Measurements from ENCODE around the gene CYSTM1.
"Not testable (repeated sequence)": the region's sequence is repeated elsewhere in the genome, so short reads cannot be mapped to it uniquely, and the experiment has no call there.

CYSTM1 gene

GRCh38 chr5:140153905-140154304 is 21.1 kb upstream of the CYSTM1 start:
- H3K4me1 ChIP-seq (ENCODE audit: insufficient read depth, low read length, severe bottlenecking): peaks cover 4% of the 10 kb centered on the region
- no peaks in the 10 kb centered on the region for H3K9me3 ChIP-seq (ENCODE audit: low read length)
- no peaks in the 10 kb centered on the region for H3K36me3 ChIP-seq (ENCODE audit: insufficient read depth, low read length)
- no peak overlapping the region for H2AFZ ChIP-seq (ENCODE audit: low read length)
- no peaks in the 10 kb centered on the region for H3K9me2 ChIP-seq (ENCODE audit: low read depth, low read length)
- H3K27me3 ChIP-seq (ENCODE audit: insufficient read depth, low read length): no peaks in the 10 kb centered on the region
- no peaks in the 10 kb centered on the region for H3F3A ChIP-seq (ENCODE audit: insufficient read depth, low read length)
- H4K20me1 ChIP-seq (ENCODE audit: insufficient read depth, low read length): no peaks in the 10 kb centered on the region
- H3K79me2 ChIP-seq (ENCODE audit: insufficient read depth, low read length): no peaks in the 10 kb centered on the region
- H3K4me3 ChIP-seq (ENCODE audit: low read depth, low read length, poor library complexity, severe bottlenecking): no peak overlapping the region
- no peak overlapping the region for H3K4me2 ChIP-seq (ENCODE audit: low read length)
- TF ChIP-seq EZH2 (IDR thresholded peaks at IDR 0.05; ENCODE audit: borderline replicate concordance, low read length) (no peak), CTCF (IDR thresholded peaks at IDR 0.05; ENCODE audit: low read length) (no peak)
- H3K27ac ChIP-seq (ENCODE audit: low read depth, low read length, poor library complexity, severe bottlenecking): no peak overlapping the region
- H3K9ac ChIP-seq (ENCODE audit: low read length): no peak overlapping the region

GRCh38 chr5:140154710-140155381 is 20.1 kb upstream of the CYSTM1 start:
- not testable (repeated sequence) for H3K9me3 ChIP-seq (ENCODE audit: low read length); H2AFZ ChIP-seq (ENCODE audit: low read length); H3K9me2 ChIP-seq (ENCODE audit: low read depth, low read length); H3F3A ChIP-seq (ENCODE audit: insufficient read depth, low read length); H3K27ac ChIP-seq (ENCODE audit: low read depth, low read length, poor library complexity, severe bottlenecking); H3K36me3 ChIP-seq (ENCODE audit: insufficient read depth, low read length); H3K79me2 ChIP-seq (ENCODE audit: insufficient read depth, low read length); H4K20me1 ChIP-seq (ENCODE audit: insufficient read depth, low read length); H3K4me1 ChIP-seq (ENCODE audit: insufficient read depth, low read length, severe bottlenecking); H3K9ac ChIP-seq (ENCODE audit: low read length); H3K4me3 ChIP-seq (ENCODE audit: low read depth, low read length, poor library complexity, severe bottlenecking); H3K4me2 ChIP-seq (ENCODE audit: low read length); H3K27me3 ChIP-seq (ENCODE audit: insufficient read depth, low read length)

- Histone ChIP-seq H3K9ac (ENCODE audit: low read length) (no peak overlapping the region), H4K20me1 (ENCODE audit: insufficient read depth, low read length) (no peaks in the 10 kb centered on the region), H3K9me2 (ENCODE audit: low read depth, low read length) (no peaks in the 10 kb centered on the region), H2AFZ (ENCODE audit: low read length) (no peak overlapping the region), H3K4me2 (ENCODE audit: low read length) (peak overlapping the region; percentile 25; the same call in 1 of the 2 replicates), H3K27me3 (ENCODE audit: insufficient read depth, low read length) (no peaks in the 10 kb centered on the region), H3K36me3 (ENCODE audit: insufficient read depth, low read length) (no peaks in the 10 kb centered on the region), H3K9me3 (ENCODE audit: low read length) (no peaks in the 10 kb centered on the region), H3K79me2 (ENCODE audit: insufficient read depth, low read length) (no peaks in the 10 kb centered on the region), H3K4me1 (ENCODE audit: insufficient read depth, low read length, severe bottlenecking) (peaks cover 4% of the 10 kb centered on the region), H3K27ac (ENCODE audit: low read depth, low read length, poor library complexity, severe bottlenecking) (no peak overlapping the region), H3K4me3 (ENCODE audit: low read depth, low read length, poor library complexity, severe bottlenecking) (no peak overlapping the region), H3F3A (ENCODE audit: insufficient read depth, low read length) (no peaks in the 10 kb centered on the region)
- TF ChIP-seq CTCF (IDR thresholded peaks at IDR 0.05; ENCODE audit: low read length): peak; percentile 92
- TF ChIP-seq EZH2 (IDR thresholded peaks at IDR 0.05; ENCODE audit: borderline replicate concordance, low read length): no peak
Observed at GRCh38 chr5:140157032-140157781, 17.8 kb upstream of the CYSTM1 start.

All from OCI-LY1 (cell line).